ENCODE measurements around the gene SPOCK1.

Gene SPOCK1

GRCh38 chr5:137218471-137218870, 280.7 kb downstream of the SPOCK1 start:
- DNase-seq (ENCODE audit: low read depth), result no peak

GRCh38 chr5:137217599-137218200, 281.4 kb downstream of the SPOCK1 start:
- no peak for DNase-seq (ENCODE audit: low read depth)

GRCh38 chr5:137216976-137217598, 282.0 kb downstream of the SPOCK1 start:
- DNase-seq (ENCODE audit: low read depth), result no peak

GRCh38 chr5:137215780-137216179, 283.3 kb downstream of the SPOCK1 start:
- no peak for DNase-seq (ENCODE audit: low read depth)

- DNase-seq (ENCODE audit: low read depth), result no peak
Measured at GRCh38 chr5:137215261-137215660, 283.9 kb downstream of the SPOCK1 start.

- DNase-seq (ENCODE audit: low read depth), result no peak
Measured at GRCh38 chr5:137214446-137215189, 284.5 kb downstream of the SPOCK1 start.

GRCh38 chr5:137212471-137212870, 286.7 kb downstream of the SPOCK1 start:
- no peak for DNase-seq (ENCODE audit: low read depth)

GRCh38 chr5:137209232-137209809, 289.8 kb downstream of the SPOCK1 start:
- no peak for DNase-seq (ENCODE audit: low read depth)

GRCh38 chr5:137207023-137207760, 291.9 kb downstream of the SPOCK1 start:
- DNase-seq (ENCODE audit: low read depth), result no peak

- no peak for DNase-seq (ENCODE audit: low read depth)
Measured at GRCh38 chr5:137206030-137206715, 293.0 kb downstream of the SPOCK1 start.

- DNase-seq (ENCODE audit: low read depth), result no peak
Measured at GRCh38 chr5:137205231-137206027, 293.7 kb downstream of the SPOCK1 start.

GRCh38 chr5:137203011-137203632, 296.0 kb downstream of the SPOCK1 start:
- DNase-seq (ENCODE audit: low read depth), result no peak

GRCh38 chr5:137201876-137202275, 297.2 kb downstream of the SPOCK1 start:
- DNase-seq (ENCODE audit: low read depth), result no peak

GRCh38 chr5:137200906-137201700, 298.0 kb downstream of the SPOCK1 start:
- DNase-seq (ENCODE audit: low read depth), result no peak

- DNase-seq (ENCODE audit: low read depth), result no peak
Measured at GRCh38 chr5:137199966-137200365, 299.2 kb downstream of the SPOCK1 start.

- no peak for DNase-seq (ENCODE audit: low read depth)
Measured at GRCh38 chr5:137199201-137199600, 299.9 kb downstream of the SPOCK1 start.

- no peak for DNase-seq (ENCODE audit: low read depth)
Measured at GRCh38 chr5:137195483-137195882, 303.6 kb downstream of the SPOCK1 start.

GRCh38 chr5:137194300-137194699, 304.8 kb downstream of the SPOCK1 start:
- no peak for DNase-seq (ENCODE audit: low read depth)

GRCh38 chr5:137192293-137192743, 306.8 kb downstream of the SPOCK1 start:
- no peak for DNase-seq (ENCODE audit: low read depth)

All from non-pigmented ciliary epithelial cell (primary cell).